GM19452 (cell line): ENCODE data around the gene VPS52.
A peak's percentile ranks its signal among the peaks of the same experiment; 100 is the strongest.

Source experiments
- ATAC-seq: cut with Tn5 transposase; IDR thresholded peaks from one replicate; pipeline ENCODE4 v1.9.1; 2021; ENCODE audit not compliant: unreplicated experiment

Gene VPS52

GRCh38 chr6:33271468-33272274 is at the start of gene VPS52, which contains the start of gene RPS18:
TSS of gene VPS52 (minus strand) at chr6:33271876. CDS start at chr6:33271675, 201 bp downstream.
TSS of gene RPS18 (plus strand) at chr6:33272075. CDS start at chr6:33272120, 45 bp downstream.
- ATAC-seq, result peak; percentile 70

GRCh38 chr6:33321227-33321626 is 49.6 kb upstream of the VPS52 start:
- no peak for ATAC-seq

- ATAC-seq, result no peak
Observed at GRCh38 chr6:33320315-33321181, 48.9 kb upstream of the VPS52 start.

GRCh38 chr6:33319939-33320314 is 48.3 kb upstream of the VPS52 start:
- ATAC-seq, result no peak

GRCh38 chr6:33318426-33319073 is 46.9 kb upstream of the VPS52 start:
- ATAC-seq, result no peak

- ATAC-seq, result peak; percentile 43
Observed at GRCh38 chr6:33317669-33318425, 46.2 kb upstream of the VPS52 start, which contains the start of gene ZBTB22. TSS of gene ZBTB22 (minus strand) at chr6:33317744. CDS start at chr6:33316916, 828 bp downstream.

- ATAC-seq, result no peak
Observed at GRCh38 chr6:33317419-33317668, 45.7 kb upstream of the VPS52 start.

GRCh38 chr6:33316603-33317418 is 45.1 kb upstream of the VPS52 start:
- ATAC-seq, result no peak

GRCh38 chr6:33315793-33316602 is 44.3 kb upstream of the VPS52 start:
- ATAC-seq, result no peak

GRCh38 chr6:33314943-33315792 is 43.5 kb upstream of the VPS52 start:
- ATAC-seq, result no peak

GRCh38 chr6:33314515-33314942 is 42.9 kb upstream of the VPS52 start:
- ATAC-seq, result no peak

GRCh38 chr6:33313709-33314514 is 42.2 kb upstream of the VPS52 start, which contains the start of gene TAPBP:
TSS of gene TAPBP (minus strand) at chr6:33314078. CDS start at chr6:33314041, 37 bp downstream.
- peak; percentile 40 for ATAC-seq

GRCh38 chr6:33313105-33313708 is 41.5 kb upstream of the VPS52 start:
- ATAC-seq, result peak; percentile 1

- no peak for ATAC-seq
Observed at GRCh38 chr6:33312361-33313104, 40.9 kb upstream of the VPS52 start.

GRCh38 chr6:33306356-33306755 is 34.7 kb upstream of the VPS52 start:
- no peak for ATAC-seq

- no peak for ATAC-seq
Observed at GRCh38 chr6:33305052-33305451, 33.4 kb upstream of the VPS52 start.
